Stimulated activated CD8-positive, alpha-beta memory T cell treated with anti-CD3 and anti-CD28 coated beads, Interleukin-12 subunit alpha, Interleukin-12 subunit beta, amount 100 ng/mL, for 24 hours (primary cell): ENCODE measurements around the gene RMND1.

Source experiments
- DNase-seq: peaks from one replicate; pipeline ENCODE4 v3.0.0-alpha.2; 2020; ENCODE audit errors: extremely low read depth

RMND1 gene

DNA sequence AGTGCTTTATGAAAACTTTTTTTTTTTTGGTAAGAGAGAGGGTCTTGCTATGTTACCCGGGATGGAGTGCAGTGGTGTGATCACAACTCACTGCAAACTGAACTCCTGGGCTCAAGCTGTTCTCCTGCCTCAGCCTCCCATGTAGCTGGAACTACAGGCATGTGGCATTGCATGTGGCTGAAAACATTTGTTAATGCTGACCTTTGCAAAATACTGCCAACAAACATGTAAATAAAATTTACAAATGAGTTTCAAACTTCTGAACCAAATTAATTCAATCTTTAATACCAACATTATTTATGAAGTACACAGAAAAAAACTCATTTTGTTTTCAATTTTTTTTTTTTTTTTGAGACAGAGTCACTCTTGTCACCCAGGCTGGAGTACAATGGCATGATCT is 34.4 kb downstream of the RMND1 start:
- no peak for DNase-seq

DNA sequence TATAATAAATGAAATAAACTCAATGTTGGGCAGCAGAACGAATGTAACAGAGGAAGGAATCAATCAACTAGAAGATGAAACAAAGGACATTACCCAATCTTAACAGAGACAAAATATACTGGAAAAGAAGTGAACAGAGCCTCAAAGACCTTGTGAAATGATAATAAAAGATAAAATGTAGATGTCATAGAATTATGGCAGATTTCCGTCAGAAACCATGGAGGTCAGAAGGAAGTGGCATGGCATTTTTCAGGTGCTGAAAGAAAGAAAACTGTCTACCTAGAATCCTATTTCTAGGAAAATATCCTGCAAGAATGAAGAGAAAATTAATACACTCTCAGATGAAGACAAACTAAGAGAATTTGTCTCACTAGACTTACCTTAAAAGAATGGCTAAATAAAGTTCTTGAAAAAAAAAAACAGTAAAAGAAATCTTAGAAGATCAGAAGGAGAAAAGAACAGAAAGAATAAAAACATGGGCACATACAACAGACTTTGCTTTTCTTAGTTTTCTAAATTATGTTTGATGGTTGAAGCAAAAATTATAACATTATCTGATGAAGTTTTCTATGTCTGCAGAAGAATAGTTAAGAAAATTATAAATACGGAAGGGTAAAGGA is 37.2 kb downstream of the RMND1 start:
- no peak for DNase-seq

DNA sequence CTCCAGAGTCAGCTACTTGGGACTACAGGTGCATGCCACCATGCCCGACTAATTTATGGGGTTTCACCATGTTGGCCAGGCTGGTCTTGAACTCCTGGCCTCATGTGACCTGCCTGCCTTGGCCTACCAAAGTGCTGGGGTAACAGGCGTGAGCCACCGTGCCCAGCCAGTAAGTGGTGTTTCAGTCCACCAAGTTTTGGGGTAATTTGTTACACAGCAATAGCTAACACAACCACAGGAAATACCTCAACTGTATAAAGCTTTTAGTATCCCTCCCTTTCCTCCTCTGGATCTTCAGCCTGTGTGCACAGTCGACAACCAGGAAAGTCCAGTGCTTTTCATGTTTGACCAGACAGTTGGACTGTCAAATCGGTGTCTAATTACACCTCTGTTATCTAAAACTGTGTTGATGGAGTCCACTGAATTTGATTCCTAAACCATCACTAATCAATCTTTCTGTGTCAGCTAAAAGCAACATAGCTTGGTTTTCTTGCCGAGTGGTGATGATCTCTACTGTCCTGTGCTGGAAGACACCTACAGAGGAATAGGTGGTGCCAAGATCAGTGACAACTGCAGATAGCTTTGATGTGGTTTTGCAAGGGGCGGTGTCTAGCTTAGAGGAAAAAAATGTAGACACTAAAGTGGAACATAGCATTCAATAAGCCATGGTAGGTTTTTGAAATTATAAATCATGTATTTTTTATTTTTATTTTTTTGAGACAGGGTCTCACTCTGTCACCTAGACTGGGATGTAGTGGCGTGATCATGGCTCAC is 38.4 kb downstream of the RMND1 start:
- DNase-seq = no peak

DNA sequence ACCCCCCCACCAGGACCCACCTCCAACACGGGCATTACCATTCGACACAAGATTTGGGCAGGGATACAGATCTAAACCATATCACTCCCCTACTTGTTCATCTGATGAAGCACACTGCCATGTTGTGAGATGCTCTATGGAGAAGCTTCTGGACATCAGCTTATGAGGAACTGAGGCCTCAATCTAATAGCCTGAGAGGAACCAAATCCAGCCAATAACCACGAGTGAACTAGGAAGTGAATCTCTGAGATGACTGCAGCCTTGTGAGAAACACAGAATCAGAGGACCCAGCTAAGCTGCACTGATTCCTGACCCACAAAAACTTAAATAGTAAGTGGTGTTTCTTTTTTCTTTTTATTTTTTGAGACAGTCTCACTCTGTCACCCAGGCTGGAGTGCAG is 39.0 kb downstream of the RMND1 start:
- DNase-seq = no peak

DNA sequence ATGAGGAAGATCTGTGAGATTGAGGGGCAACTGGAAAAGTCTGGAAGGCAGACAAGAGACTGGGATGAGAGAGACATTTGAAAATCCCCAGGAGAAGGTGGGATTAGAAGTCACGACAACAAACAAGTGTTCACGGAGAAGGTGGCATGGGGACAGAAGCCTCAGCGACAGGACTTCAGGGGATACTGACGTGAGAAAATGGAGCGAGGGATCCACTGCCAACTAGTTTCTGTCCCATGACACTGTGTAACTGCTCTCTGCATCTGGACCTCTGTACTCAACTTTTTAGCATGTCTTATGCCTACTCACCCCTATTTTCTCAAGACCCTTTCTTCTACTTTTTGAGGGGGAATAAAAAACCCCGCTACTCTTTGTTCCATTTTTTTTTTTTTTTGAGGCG is 42.2 kb downstream of the RMND1 start:
- DNase-seq = no peak

DNA sequence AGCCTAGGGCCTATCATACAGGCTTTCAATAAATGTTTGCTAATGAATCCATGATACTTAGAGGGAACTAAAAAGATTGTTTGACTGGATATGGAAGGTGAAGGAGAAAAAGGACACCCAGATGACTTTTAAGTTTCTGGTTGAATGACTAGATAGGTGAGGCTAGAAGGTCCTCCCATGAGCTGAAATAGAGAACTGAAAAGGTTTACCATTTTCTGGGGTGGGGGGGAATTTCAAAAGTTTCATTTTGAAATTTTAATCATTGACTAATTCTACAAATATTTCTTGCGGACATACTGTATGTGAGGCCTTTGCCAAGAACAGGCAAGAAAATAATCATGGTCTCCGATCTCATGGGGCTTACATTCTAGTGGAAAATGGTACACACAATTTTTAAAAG is 42.7 kb downstream of the RMND1 start:
- DNase-seq = no peak

DNA sequence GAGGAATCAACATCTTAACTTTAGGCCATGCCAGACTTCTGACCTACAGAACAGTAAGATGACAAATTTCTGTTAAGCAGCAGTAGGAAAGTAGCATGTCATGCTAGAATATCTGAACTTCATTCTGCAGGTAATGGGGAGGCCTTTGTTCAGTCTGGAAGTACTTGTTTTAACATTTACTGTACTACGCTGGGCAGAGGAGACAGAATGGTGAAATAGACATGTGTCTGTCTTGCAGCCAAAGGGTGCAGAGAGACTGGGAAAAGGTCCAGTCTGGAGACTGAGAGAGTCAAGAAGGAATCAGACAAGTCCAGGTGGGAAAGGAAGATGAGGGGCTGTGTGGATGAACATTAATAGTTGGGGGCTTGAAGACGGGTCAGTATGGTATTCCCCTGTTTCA is 43.1 kb downstream of the RMND1 start:
- no peak for DNase-seq

DNA sequence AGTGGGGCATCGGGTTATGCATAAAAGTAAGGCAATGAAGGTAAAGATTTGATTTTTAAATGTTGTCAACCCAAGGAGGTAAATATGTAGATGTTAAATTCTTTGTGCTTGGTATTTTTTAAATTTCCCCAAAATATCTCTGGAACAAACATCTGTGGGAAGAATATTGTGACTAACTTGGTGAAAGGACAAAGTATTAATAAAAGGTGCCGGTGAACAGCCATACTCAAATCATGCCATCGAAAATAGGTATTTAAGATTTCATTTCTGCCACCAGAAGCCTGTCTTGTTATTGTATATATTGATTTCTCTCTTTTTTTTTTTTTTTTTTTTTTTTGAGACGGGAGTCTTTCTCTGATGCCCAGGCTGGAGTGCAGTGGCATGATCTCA is 48.0 kb downstream of the RMND1 start:
- no peak for DNase-seq

DNA sequence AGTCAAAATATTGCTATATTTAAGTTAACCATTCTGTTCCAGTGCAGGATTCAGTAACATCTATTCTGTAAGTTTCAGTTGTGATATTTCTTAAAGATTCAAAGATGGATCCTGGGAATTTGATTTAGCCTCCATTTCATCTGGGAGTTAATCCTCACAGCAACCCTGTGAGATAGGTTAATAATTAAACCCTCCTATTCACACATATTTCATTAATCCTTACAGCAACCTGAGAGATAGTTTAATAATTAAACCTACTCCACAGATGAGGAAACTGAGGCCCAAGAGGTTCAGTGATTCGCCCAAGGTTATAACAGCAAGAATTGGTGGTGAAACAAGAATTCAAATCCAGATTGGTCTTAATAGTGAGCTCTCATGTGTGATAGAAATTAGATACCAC is 49.7 kb downstream of the RMND1 start:
- DNase-seq = no peak

DNA sequence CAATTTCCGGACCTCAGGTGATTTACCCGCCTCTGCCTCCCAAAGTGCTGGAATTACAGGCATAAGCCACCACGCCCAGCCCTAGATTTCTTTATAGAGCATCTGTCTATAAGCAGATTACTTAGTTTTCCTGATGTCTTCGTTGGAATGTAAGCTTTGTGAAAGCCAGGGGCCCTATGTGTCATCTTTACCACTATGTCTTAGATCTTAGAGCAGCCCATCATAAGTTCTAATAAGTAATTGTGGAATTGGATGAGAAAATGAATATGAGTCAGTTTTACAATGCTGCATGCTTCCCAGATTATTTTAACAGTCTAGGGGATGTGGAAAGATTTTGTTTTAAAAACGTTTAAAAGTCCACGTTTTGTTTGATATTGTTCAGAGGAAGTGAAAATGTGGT is 51.5 kb downstream of the RMND1 start:
- DNase-seq = no peak

DNA sequence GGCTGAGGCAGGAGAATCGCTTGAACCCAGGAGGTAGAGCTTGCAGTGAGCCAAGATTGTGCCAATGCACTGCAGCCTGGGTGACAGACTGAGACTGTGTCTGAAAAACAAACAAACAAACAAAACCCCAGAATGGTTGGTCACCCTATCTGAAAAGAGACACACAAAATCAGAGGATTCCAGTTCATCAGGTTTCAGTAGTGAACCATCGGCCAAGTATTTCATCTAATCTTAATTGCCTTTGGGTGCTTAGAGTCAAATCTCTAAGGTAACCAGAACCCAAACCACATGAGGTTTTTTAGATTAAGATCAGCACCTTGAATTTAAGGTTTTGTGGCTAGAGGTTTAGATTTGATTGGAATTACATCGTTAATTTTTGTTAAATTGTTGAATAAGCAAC is 52.2 kb downstream of the RMND1 start:
- no peak for DNase-seq

DNA sequence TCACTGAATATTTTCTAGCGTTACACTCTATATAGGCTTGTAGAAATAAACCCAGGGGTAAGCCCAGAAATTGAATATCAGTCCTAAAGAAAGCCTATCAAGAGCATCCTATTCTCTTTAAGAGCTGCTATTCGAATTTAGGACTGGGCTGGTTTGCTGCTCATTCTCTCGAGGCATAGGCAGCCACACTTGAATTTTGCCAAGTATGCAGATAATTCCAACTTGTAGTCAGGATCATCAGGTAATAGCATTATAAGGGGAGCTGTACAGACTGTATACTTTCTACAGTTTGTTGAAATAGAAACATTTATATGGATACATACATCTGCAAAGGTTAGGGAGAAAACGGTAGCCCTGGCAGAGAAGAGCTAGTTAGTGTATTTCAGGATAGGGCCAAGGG is 58.5 kb downstream of the RMND1 start:
- DNase-seq = no peak

DNA sequence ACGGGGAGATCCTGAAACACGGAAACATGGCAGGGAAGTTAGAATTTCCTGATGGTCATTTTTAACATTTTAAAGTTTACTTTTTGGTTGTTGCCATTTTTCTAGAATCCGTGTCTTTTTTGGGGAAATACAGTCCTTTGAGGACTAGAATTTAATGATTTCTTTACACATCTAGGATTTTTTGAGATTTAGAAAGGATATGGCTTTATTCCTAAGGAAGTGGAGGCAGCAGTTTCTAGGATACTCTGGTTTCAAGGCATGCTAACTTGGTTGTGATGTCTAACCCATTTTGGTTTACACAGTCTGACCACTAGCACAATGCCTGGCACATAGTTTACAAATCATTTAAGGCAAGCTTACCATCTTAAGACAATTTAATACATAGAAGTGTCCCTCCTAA is 59.5 kb downstream of the RMND1 start:
- no peak for DNase-seq

DNA sequence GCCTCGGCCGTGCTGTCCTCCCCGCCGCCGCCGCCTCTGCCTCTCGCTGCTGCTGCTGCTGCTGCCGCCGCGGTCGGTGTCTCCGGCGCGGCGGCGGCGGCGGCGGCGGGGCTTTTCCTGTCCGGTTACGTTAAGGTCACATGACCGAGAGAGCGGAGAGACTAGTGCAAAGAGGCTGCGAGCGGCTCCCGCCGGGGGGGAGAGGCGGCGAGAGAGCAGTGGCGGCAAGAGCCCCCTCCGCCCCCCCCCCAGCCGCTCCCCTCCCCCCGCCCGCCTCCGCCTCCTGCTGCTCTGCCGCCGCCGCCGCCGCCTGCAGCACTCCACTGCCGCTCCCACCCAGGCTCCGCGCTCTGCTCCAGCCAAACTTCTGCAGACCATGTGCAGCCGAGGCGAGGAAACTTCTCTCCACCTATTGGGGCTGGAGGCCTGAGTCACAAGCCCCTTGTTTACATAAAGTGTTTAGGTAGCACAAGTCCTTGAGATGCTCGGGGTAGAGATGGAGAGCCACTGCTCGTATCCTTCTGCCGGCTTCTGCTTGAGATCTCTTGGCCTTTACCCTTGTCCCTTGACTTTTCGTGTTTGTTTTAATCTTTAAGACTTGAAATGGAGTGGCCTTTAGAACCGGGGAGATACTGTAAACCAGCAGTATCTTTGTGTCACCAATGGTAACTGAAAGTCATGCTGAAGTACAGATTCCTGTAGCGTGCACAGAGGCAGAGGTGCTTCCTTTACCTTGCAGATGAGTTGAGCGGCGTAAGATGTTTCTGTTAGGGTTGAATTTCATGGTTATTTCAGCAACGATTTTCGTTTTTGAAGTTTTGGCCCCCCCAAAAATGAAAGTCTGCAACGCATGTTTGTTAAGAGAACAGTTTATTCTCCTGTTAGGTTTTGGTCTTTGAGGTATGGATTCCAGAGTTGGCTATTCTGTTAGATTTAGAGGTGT is 60.2 kb downstream of the RMND1 start, which contains the start of gene ZBTB2:
Gene ZBTB2, minus strand, starts transcription at position 89 of the 943 bp plus-strand sequence. CDS start 17,922 bp downstream, outside the sequence.
- peak; percentile 47 for DNase-seq

DNA sequence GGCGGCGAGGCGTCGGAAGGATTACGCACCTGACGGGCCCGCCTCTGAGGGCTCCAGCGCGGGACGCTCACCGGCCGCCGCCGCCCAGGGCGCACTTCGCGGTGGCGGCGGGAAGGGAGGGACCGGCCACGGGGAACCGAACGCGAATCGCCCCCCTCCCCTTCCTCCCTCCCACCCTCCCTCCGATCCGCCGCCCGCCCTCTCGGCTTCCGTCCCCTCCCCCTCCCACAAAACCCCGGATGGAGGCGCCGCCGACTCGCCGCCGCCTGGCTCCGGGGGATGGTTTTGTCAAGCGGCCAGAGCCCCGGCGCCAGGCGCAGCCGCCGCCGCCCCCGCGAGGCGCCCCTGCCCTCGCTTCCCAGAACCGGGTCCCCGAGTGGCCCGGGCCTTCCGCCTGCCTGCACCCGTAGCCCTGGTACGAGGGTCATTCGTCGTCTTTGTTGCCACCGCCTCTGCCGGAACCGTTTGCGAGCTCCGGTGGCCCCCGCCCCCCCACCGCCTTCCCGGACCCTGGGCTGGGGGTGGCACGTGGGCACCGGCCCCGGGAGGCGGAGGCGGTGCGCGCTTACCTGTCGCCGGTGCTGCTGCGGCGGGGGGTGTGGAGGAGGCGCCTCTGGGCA is 61.0 kb downstream of the RMND1 start:
- DNase-seq = peak; percentile 60

DNA sequence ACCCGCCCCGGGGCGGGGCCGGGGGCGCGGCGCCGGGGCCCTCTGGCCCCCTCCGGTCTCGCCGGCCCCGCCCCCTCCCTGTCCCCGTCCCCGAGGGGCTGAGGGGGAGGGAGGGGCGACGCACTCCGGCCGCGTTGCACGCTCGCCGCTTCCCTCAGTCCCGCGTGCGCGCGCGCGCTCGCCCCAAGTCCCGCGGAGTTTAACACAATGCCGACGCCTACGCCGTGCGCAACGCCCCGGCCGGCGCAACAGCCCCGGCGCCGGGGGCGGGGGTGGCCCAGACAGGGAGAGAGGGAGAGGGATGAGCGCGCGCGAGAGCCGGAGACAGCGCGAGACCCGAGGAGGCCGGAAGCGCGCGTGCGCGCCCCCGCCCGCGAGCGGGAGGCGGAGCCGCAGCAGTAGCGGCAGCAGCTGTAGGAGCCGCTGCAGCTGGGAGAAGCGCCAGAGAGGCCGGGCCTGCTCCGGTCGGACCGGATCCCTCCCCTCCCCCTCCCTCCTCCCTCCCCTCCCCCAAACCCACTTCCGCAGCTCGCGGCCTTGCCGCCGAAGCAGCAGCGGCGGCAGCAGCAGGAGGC is 61.6 kb downstream of the RMND1 start:
- DNase-seq = peak; percentile 93

DNA sequence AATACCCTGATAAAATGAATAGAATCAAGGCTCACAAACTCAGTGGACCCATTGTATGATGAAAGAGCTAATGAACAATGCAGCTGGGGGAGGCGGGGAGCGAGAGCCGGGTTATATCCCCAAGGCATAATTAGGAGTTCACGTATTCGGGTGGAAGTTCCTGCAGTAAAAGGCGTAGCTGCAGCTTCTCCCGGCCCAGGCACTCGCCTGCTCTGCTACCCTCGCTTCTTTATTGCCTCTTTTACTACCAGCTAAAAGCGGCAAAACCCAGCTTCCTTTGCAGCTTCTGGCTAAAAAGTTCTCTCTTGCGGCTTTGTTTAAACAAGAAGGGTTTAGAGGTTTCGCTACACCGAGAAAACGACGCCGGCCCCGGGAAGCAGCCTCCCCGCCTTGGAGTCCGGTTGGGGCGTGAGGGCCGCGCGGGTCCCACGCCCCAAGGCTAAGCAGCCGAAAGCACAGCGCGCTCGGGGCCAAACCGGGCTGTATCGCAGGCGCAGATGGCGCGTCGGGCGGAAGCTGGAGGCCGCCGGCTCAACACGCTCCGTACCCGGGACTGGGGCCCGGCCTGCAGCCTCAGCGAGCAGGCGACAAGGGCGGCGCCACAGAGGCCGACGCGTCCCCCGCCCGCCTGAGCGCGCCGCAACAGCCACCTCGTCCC is 62.2 kb downstream of the RMND1 start:
- no peak for DNase-seq

DNA sequence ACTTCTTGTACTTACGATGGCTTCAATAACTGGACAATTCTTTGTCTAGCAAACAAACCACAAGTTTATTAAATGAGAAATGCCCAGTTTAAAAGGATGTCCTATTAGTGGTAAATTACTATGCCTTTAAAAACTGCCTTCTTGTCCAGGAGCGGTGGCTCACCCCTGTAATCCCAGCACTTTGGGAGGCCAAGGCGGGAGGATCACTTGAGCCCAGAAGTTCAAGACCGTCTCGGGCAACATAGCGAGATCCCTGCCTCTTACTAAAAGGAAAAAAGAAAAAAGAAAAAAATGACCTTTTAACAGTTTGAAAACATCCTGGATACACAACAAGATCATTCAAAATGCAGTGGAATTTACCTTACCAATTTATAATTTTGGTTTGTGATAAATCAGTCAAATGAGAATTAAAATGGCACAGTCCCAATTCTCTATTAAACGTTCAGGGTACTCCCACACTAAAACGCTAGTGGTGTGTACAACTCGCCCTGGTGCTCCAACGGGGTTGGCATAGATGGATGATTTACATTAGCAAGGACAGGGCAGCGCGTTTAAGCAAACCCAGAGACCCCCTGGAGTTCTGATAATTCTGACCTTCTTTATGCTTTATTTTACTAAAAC is 62.8 kb downstream of the RMND1 start:
- no peak for DNase-seq

DNA sequence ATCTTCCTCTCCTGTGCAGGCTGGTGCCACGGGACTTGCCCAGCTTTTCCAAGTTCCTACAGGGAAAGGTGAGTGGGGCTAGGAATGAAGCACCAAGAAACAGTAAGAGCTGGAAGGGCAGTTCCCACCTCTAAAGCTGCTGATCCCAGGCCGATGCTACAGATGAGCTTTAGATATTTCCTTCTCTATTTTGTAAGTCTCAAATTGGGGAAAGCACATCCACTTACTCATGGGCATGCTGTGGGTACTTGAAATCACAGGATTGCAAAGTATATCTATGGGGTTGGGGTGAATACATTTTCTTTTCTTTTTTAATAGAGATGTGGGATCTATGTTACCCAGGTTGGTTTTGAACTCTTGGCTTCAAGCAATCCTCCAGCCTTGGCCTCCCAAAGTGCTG is 63.7 kb downstream of the RMND1 start:
- no peak for DNase-seq

DNA sequence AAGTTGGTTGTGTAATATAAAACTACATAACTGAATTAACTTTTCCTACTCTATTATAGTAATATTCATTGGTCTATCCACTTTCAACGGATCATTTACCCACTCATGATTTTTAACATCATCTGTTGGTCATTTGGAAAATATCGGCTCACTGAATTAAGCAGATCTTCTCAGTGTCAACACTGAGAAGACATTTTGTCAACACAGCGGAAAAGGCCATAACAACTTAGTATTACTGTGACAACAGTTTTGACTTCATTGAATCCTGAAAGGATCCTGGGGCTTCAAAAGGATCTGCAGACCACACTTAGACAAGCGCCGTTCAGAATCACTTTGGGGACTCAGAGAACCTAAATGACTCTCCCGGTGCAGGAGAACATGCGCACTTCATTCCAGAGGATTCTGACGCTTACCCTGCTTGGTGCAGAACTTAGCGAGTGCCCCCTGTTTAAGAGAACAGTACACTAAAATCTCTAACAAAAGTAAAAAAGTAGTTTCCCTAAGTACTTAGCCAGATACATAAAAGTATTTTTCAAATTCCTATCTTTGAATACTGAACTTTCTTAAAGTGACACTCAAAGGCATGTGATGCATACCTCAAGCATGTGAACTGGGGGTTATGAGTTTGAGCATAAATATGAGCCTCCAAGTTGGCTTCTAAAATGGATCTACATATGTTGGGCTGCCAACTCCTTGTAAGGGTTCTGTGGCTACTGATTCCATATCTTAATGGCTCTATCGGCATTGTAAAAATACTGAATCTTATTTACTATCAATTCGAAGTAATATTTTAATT is 64.6 kb downstream of the RMND1 start:
- DNase-seq = no peak
